GM04504 (cell line): Measurements from ENCODE around the gene CDK6.

Experiments
- DNase-seq: peaks from one replicate; pipeline ENCODE4 v3.0.0-alpha.2; 2012; ENCODE audit warnings: low read depth

CDK6 gene

GRCh38 chr7:92826258-92826938, 10.0 kb downstream of the CDK6 start:
- no peak for DNase-seq

GRCh38 chr7:92824901-92825480, 11.4 kb downstream of the CDK6 start:
- DNase-seq = no peak

- no peak for DNase-seq
Measured at GRCh38 chr7:92824450-92824849, 11.9 kb downstream of the CDK6 start.

- DNase-seq = no peak
Measured at GRCh38 chr7:92823042-92823441, 13.3 kb downstream of the CDK6 start.

- DNase-seq = no peak
Measured at GRCh38 chr7:92820191-92820590, 16.2 kb downstream of the CDK6 start.

GRCh38 chr7:92817398-92817797, 19.0 kb downstream of the CDK6 start:
- no peak for DNase-seq

GRCh38 chr7:92815412-92815811, 21.0 kb downstream of the CDK6 start:
- no peak for DNase-seq

- no peak for DNase-seq
Measured at GRCh38 chr7:92813390-92814024, 22.9 kb downstream of the CDK6 start.

- DNase-seq = no peak
Measured at GRCh38 chr7:92811158-92811557, 25.2 kb downstream of the CDK6 start.

- peak; percentile 84 for DNase-seq
Measured at GRCh38 chr7:92809760-92810573, 26.4 kb downstream of the CDK6 start.

- DNase-seq = no peak
Measured at GRCh38 chr7:92809397-92809759, 27.0 kb downstream of the CDK6 start.

GRCh38 chr7:92808635-92809034, 27.7 kb downstream of the CDK6 start:
- DNase-seq = no peak

- DNase-seq = no peak
Measured at GRCh38 chr7:92808006-92808405, 28.4 kb downstream of the CDK6 start.

- no peak for DNase-seq
Measured at GRCh38 chr7:92806496-92806895, 29.9 kb downstream of the CDK6 start.

GRCh38 chr7:92802406-92802805, 34.0 kb downstream of the CDK6 start:
- no peak for DNase-seq

- DNase-seq = no peak
Measured at GRCh38 chr7:92799446-92800211, 36.7 kb downstream of the CDK6 start.

- no peak for DNase-seq
Measured at GRCh38 chr7:92798517-92799249, 37.7 kb downstream of the CDK6 start.

- no peak for DNase-seq
Measured at GRCh38 chr7:92797693-92798092, 38.7 kb downstream of the CDK6 start.

GRCh38 chr7:92797284-92797683, 39.1 kb downstream of the CDK6 start:
- no peak for DNase-seq

- no peak for DNase-seq
Measured at GRCh38 chr7:92794831-92795230, 41.5 kb downstream of the CDK6 start.

- no peak for DNase-seq
Measured at GRCh38 chr7:92794391-92794790, 42.0 kb downstream of the CDK6 start.
